ENCODE results near the gene DOCK2.

- TF ChIP-seq CTCF (IDR thresholded peaks at IDR 0.05) = no peak
- no peak for TF ChIP-seq POLR2AphosphoS5 (IDR thresholded peaks at IDR 0.05)
- no peak for TF ChIP-seq POLR2A (IDR thresholded peaks at IDR 0.05)
- no peak for TF ChIP-seq EP300 (IDR thresholded peaks at IDR 0.05)
Observed at GRCh38 chr5:169626779-169627178, 10.3 kb upstream of the DOCK2 start.
